Peyer's patch (tissue), 4 donors: Measurements from ENCODE around the gene NDOR1.

Source experiments
- POLR2A ChIP-seq, 2 donors: fragments of 450-650 bp; IDR thresholded peaks; one replicate each; pipeline ENCODE4 v1.5.1; 2017; ENCODE audit warnings: antibody characterized with exemption in 2 of 2, mild to moderate bottlenecking in 2 of 2, moderate library complexity in 2 of 2
- TF ChIP-seq, protein P1 (sequence below), 6 experiments: fragments of 450-650 bp in 4 of 6; fragments of 200-600 bp in 2 of 6; sonication (generic) in 1 of 6; IDR thresholded peaks; one replicate each; pipeline ENCODE4 v1.5.1; 2017 to 2019; ENCODE audit warnings: antibody characterized with exemption in 6 of 6, mild to moderate bottlenecking in 3 of 6, moderate library complexity in 1 of 6

DNA sequence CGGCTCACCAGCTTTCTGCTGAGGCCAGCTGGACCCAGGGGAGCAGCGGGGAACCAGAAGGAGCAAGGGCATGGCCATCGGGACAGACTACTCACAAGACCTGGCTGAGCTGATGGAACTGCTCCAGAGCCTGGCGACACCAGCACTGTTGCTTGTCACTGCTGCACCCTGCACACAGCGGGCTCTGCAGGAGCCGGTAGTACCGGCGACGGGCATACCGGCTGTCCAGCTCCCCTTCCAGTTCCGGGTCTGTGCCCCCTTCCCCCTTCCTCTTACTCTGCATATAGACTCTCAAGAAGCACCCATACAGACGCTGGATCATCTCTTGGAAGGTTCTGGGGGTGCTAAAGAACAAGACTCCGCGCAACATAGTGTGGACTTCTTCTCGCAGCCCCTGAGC is 18.1 kb upstream of the NDOR1 start:
- TF ChIP-seq, protein P1, sequence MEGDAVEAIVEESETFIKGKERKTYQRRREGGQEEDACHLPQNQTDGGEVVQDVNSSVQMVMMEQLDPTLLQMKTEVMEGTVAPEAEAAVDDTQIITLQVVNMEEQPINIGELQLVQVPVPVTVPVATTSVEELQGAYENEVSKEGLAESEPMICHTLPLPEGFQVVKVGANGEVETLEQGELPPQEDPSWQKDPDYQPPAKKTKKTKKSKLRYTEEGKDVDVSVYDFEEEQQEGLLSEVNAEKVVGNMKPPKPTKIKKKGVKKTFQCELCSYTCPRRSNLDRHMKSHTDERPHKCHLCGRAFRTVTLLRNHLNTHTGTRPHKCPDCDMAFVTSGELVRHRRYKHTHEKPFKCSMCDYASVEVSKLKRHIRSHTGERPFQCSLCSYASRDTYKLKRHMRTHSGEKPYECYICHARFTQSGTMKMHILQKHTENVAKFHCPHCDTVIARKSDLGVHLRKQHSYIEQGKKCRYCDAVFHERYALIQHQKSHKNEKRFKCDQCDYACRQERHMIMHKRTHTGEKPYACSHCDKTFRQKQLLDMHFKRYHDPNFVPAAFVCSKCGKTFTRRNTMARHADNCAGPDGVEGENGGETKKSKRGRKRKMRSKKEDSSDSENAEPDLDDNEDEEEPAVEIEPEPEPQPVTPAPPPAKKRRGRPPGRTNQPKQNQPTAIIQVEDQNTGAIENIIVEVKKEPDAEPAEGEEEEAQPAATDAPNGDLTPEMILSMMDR (IDR thresholded peaks at IDR 0.05) = no peak
- no peak for TF ChIP-seq POLR2A (IDR thresholded peaks at IDR 0.05)
